CD4-positive, alpha-beta T cell treated with Interleukin-1 beta for 1 hour (primary cell): ENCODE data around the gene EMC8.
A peak's percentile ranks its signal among the peaks of the same experiment; 100 is the strongest.

Experiments used
- DNase-seq, 2 donors: peaks; one replicate each; pipeline ENCODE4 v3.0.0-alpha.2; 2020 to 2022

EMC8 gene

GRCh38 chr16:85752511-85753420, 46.6 kb downstream of the EMC8 start:
- no peak for DNase-seq

- DNase-seq = no peak
Observed at GRCh38 chr16:85751698-85752501, 47.4 kb downstream of the EMC8 start.

GRCh38 chr16:85750827-85751697, 48.3 kb downstream of the EMC8 start, which contains the start of gene C16orf74:
TSS of gene C16orf74 (minus strand) at chr16:85751096. CDS start at chr16:85735217, 15,879 bp downstream.
- DNase-seq = no peak

- DNase-seq = peak in 1 of 2 donors; percentile 48
Observed at GRCh38 chr16:85750146-85750826, 49.1 kb downstream of the EMC8 start.

GRCh38 chr16:85749771-85750145, 49.6 kb downstream of the EMC8 start:
- DNase-seq = no peak

GRCh38 chr16:85746460-85747215, 52.7 kb downstream of the EMC8 start:
- DNase-seq = no peak

- DNase-seq = no peak
Observed at GRCh38 chr16:85738923-85739715, 60.2 kb downstream of the EMC8 start.

GRCh38 chr16:85736921-85737320, 62.4 kb downstream of the EMC8 start:
- no peak for DNase-seq

GRCh38 chr16:85735946-85736345, 63.4 kb downstream of the EMC8 start:
- DNase-seq = no peak

GRCh38 chr16:85735225-85735635, 64.1 kb downstream of the EMC8 start:
- peak; percentile 45 to 46 for DNase-seq

GRCh38 chr16:85734311-85735017, 64.9 kb downstream of the EMC8 start:
- DNase-seq = no peak

GRCh38 chr16:85733839-85734170, 65.5 kb downstream of the EMC8 start:
- DNase-seq = peak in 1 of 2 donors; percentile 41

GRCh38 chr16:85733155-85733838, 66.0 kb downstream of the EMC8 start:
- peak in 1 of 2 donors; percentile 40 for DNase-seq

- DNase-seq = no peak
Observed at GRCh38 chr16:85731179-85731578, 68.2 kb downstream of the EMC8 start.

GRCh38 chr16:85730186-85730465, 69.2 kb downstream of the EMC8 start:
- DNase-seq = peak in 1 of 2 donors; percentile 24

GRCh38 chr16:85729452-85730185, 69.7 kb downstream of the EMC8 start:
- no peak for DNase-seq

- no peak for DNase-seq
Observed at GRCh38 chr16:85728879-85729278, 70.5 kb downstream of the EMC8 start.
